ENCODE results near the gene TSFM.

The TSFM gene

DNA sequence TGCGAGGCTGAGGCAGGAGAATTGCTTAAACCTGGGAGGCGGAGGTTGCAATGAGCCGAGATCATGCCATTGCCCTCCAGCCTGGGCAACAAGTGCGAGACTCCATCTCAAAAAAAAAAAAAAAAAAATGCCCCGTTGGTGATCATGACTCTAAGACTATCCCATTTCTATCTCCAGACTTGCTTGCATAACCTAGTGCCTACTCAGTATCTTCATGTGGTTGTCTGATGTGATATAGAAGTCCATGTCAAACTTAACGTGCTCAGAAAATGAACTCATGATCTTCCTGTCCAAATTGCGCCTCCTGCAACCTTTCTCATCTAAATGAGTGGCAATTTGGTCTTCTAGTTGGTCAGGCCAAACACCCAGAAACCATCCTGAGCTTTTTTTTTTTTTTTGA, 4.7 kb upstream of the TSFM start:
- in situ Hi-C loops (cut with HindIII; ENCODE audit: low sequenced_read_pairs): no loop called here

GRCh38 chr12:57779736-57780135, 2.9 kb upstream of the TSFM start:
- in situ Hi-C loops (cut with HindIII; ENCODE audit: low sequenced_read_pairs): no loop called here

GRCh38 chr12:57780284-57780897, 2.2 kb upstream of the TSFM start:
- in situ Hi-C loops (cut with HindIII; ENCODE audit: low sequenced_read_pairs): no loop called here

DNA sequence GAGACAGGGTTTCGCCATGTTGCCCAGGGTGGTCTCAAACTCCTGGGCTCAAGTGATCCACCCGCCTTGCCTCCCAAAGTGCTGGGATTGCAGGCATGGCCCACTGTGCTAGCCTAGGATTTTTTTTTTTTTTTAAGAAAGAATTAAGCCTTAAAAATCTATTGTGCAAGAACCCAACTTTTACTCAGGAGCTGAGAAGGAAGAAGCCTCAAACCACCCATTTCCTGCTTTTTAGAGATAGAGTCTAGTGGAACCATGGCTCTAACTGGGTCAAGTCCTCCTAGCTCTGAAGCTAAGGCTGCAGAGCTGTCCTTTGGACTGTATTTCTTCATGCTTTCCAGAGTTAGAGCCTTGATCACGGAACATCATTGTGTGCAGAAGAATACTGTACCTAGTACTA, 1.3 kb upstream of the TSFM start:
- in situ Hi-C loops (cut with HindIII; ENCODE audit: low sequenced_read_pairs): no loop called here

DNA sequence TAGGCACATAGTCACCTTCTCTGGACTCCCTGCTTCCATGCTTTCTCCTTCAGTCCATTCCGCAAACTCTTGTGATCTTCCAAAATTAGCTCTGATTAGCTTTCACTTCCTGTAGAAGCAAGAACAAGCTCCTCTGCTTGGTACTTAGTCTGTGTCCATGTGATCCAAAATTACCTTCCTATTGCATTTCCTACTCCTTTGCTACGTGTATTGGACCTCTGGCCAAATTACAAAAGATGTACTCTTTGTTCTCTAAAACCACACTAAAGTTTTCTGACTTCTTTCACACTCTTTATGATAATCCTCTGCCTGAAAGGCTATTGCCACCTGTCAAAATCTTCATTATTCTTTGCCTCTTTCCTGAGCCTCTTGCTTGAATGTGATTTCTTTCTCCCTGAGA, 786 bp upstream of the TSFM start:
- in situ Hi-C loops (cut with HindIII; ENCODE audit: low sequenced_read_pairs): no loop called here

- in situ Hi-C loops (cut with HindIII; ENCODE audit: low sequenced_read_pairs): no loop called here
Observed at GRCh38 chr12:57782243-57782607, 362 bp upstream of the TSFM start.

DNA sequence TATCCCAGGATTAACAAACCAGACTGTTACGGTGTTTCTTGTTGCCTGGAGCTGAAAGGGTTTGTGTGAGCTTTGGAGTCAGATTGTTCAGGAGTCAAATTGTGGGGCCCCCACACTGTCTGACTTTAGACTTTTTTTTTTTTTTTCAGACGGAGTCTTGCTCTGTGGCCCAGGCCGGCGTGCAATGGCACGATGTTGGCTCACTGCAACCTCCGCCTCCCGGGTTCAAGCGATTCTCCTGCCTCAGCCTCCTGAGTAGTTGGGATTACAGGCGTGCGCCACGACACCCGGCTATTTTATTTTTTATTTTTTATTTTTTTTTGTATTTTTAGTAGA, 847 bp downstream of the TSFM start:
- in situ Hi-C loops (cut with HindIII; ENCODE audit: low sequenced_read_pairs): no loop called here

DNA sequence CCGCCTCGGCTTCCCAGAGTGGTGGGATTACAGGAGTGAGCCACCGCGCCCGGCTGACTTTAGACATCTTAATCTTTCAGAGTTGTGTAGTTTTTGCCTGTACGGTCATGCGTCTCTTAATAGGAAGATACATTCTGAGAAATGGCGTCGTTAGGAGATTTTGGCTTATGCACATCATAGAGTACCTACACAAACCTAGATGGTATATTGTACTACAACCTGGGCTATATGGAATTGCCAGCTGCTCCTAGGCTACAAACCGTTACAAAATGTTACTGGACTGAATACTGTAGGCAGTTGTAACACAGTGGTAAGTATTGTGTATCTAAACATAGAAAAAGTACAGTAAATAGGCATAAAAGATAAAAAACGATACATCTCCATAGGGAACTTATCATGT, 1.3 kb downstream of the TSFM start:
- in situ Hi-C loops (cut with HindIII; ENCODE audit: low sequenced_read_pairs): no loop called here

DNA sequence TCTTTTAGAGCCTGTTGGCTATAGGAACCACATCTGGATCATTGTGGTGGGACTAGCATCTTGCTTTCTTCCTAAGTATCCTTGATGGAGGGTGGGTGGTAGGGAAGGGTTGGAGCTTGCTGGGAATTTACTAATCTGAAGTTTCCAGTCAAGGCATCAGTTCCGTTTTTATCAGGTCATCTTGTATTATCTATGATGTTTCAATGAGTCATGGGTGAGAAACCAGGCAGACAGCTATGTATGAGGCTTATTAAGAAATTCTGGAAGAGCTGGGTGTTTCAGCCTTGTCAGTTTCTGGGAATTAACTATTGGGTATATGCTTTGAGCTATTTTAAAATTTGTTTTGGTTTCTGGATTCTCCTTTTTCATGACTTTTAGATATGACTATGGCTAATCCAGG, 11.3 kb downstream of the TSFM start:
- in situ Hi-C loops (cut with HindIII; ENCODE audit: low sequenced_read_pairs): no loop called here

DNA sequence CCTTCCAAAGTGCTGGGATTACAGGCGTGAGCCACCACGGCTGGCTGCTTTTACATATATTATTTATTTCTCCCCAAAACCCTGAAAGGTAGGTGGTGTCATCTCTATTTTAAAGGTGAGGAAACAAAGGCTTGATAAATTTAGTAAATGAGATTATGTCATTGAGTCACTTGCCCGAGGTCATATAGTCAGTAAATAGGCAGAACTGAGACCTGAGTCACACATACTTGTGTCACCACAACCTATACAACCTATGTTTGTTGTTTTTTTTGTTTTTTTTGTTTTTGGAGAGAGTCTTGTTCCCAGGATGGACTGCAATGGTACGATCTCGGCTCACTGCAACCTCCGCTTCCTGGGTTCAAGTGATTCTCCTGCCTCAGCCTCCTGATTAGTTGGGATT, 12.8 kb downstream of the TSFM start:
- in situ Hi-C loops (cut with HindIII; ENCODE audit: low sequenced_read_pairs): no loop called here

DNA sequence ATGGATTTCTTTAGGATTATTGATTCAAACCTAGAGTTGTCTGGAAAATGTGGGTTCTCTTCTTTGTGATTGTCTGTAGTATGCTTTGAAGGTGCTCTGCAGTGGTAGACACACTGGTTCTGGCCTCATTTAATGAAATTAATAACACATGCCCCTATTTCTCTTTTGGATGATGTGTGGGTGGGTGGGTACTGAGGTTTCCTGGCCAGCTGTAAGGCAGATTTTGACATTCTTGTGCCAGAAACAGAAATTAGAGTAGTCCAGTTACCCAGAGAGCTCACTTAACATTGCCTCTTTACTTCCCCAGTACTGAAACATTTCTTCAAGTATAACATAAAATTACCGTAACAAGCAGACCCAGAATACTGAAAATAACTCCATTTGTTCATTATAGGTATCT, 14.4 kb downstream of the TSFM start:
- in situ Hi-C loops (cut with HindIII; ENCODE audit: low sequenced_read_pairs): no loop called here

- in situ Hi-C loops (cut with HindIII; ENCODE audit: low sequenced_read_pairs): no loop called here
Observed at GRCh38 chr12:57797933-57798332, 15.3 kb downstream of the TSFM start.

DNA sequence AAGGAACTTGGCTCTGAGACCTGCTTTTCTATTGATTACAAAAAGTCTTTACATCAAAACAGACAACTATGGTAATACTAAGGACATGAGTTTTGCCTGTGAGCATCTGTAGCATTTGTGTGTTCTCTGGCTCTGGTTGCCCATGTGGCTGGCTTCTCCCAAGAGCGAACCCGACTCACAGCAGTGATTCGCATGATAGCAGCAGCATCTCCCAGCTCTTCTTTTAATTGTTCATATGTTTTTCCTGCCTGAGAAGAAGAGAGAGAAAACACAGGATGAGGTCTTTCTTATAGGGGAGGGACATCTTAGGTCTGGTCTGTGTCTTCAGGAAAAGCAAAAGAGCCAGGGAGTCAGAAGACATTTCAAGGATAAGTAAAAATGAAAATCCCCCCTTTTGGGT, 18.4 kb downstream of the TSFM start:
- in situ Hi-C loops (cut with HindIII; ENCODE audit: low sequenced_read_pairs): no loop called here

DNA sequence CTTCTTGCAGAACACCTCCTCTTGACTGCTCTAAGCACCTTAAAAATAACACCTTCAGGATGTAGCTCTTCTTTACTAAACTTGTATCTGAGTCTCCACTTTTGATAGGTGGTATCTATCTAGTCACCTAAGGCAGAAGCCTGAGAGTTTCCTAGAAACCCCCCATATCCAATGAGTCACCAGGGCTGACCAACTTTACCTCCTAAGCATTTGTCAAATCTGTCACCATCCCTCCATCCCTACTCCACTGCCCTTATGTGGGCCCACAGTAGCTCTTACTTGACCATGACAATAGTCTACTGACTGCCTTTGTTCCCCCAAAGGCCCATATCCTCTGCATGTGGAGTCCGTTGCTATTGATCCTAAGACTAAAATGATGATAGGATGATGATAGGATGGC, 20.0 kb downstream of the TSFM start:
- in situ Hi-C loops (cut with HindIII; ENCODE audit: low sequenced_read_pairs): no loop called here

DNA sequence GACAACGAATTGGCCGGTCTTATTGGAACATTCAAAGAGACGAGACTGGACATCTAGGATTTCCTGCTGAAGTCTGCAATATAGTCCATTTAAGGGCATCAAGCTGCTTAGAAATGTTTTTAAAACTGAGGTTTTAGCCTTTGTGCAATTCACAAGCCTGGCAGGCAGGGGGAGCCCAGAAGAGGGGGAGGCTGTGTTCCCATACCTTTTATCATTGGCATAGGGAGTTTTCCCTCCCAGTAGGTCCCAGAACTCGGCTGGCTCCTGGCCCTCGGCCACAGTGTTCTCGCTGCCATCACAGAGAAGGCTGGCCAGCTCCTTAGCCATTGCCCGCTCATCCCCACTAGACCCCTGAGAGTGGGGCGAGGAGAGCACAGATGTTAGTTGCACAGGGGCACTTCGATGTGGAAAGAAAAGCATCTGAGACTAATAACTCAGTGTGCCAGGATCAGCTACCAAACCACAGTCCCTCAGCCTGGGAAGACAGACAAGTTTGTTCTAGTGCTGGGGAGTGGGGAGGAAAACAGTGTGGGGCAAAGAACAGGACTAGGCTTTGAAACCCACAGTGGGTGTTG, 20.8 kb downstream of the TSFM start:
- in situ Hi-C loops (cut with HindIII; ENCODE audit: low sequenced_read_pairs): no loop called here

- in situ Hi-C loops (cut with HindIII; ENCODE audit: low sequenced_read_pairs): no loop called here
Observed at GRCh38 chr12:57806677-57807076, 24.1 kb downstream of the TSFM start.

- in situ Hi-C loops (cut with HindIII; ENCODE audit: low sequenced_read_pairs): no loop called here
Observed at GRCh38 chr12:57807285-57807684, 24.7 kb downstream of the TSFM start.

- in situ Hi-C loops (cut with HindIII; ENCODE audit: low sequenced_read_pairs): no loop called here
Observed at GRCh38 chr12:57808351-57808750, 25.8 kb downstream of the TSFM start.

GRCh38 chr12:57809425-57809824, 26.8 kb downstream of the TSFM start:
- in situ Hi-C loops (cut with HindIII; ENCODE audit: low sequenced_read_pairs): no loop called here

DNA sequence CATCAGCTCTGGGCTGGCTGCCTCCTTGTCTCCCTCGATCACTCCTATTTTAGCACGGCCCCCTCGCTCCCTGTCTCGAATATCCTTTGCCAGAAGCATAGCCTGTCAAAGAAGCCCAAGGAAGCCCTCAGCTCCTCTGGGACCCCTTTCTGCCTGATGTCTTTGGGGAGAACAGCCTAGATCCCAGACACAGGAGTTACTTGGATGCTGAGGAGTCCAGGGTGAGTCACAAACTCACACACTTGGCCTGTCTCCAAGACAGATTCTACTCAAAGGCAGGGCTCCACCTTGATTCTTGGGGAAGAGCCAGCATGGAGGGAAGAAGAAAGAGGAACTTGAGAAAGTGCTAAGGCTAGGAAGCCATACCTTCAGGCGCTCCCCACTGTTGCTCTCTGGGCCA, 27.9 kb downstream of the TSFM start:
- in situ Hi-C loops (cut with HindIII; ENCODE audit: low sequenced_read_pairs): loop anchor here (10.0 kb wide), 1 partner anchor 64 kb away; no protein-coding TSS in a partner anchor

GRCh38 chr12:57811028-57811755, 28.6 kb downstream of the TSFM start:
- in situ Hi-C loops (cut with HindIII; ENCODE audit: low sequenced_read_pairs): loop anchor here (10.0 kb wide), 1 partner anchor 64 kb away; no protein-coding TSS in a partner anchor

Data from DLD1 (cell line).